ENCODE results near the gene LYRM1. TPM values are rescaled to one million over a fixed set of nuclear protein-coding genes. Genes with fewer than 3 reads are reported as not detected.

LYRM1 gene
- total RNA-seq, 2 donors from 2014 or later, result 13.1 to 16.8 TPM

- Histone ChIP-seq H3K36me3 (ENCODE audit: control insufficient read depth, insufficient read depth, low read length) (no peaks in the 10 kb centered on the region), H3K9me3 (ENCODE audit: control insufficient read depth, low read length) (no peaks in the 10 kb centered on the region), H3K9ac (ENCODE audit: extremely low read depth, low read length, poor library complexity, severe bottlenecking) (no peak overlapping the region), H3K27me3 (ENCODE audit: control insufficient read depth, insufficient read depth, low read length, poor library complexity, severe bottlenecking) (no peaks in the 10 kb centered on the region), H3K4me3 (ENCODE audit: low read length) (no peak overlapping the region), H3K27ac (ENCODE audit: low read depth, low read length) (no peak overlapping the region), H3K4me1 (ENCODE audit: control insufficient read depth, insufficient read depth, low read length) (no peaks in the 10 kb centered on the region)
- no peaks in the 10 kb centered on the region for H3K27me3 Mint-ChIP-seq (ENCODE audit: insufficient read depth)
- H3K36me3 Mint-ChIP-seq (ENCODE audit: low read depth), result no peaks in the 10 kb centered on the region
- no peak overlapping the region for H3K4me3 Mint-ChIP-seq
- no peak overlapping the region for H3K27ac Mint-ChIP-seq
- WGBS, 2 experiments (ENCODE audit: insufficient coverage in 1 of 2, insufficient read length in 1 of 2), result 94 to 100% methylated on average over 2 to 5 of the region's 5 CpGs
- DNase-seq, result no peak
- H3K4me1 Mint-ChIP-seq, result no peaks in the 10 kb centered on the region
- no peak for TF ChIP-seq CTCF (conservative IDR thresholded peaks at IDR 0.05)
- H3K9me3 Mint-ChIP-seq, result no peaks in the 10 kb centered on the region
Measured at GRCh38 chr16:20931066-20931600, 30.6 kb downstream of the LYRM1 start.

GRCh38 chr16:20933589-20933988, 33.0 kb downstream of the LYRM1 start:
- Mint-ChIP-seq H3K4me3 (no peak overlapping the region), H3K9me3 (no peaks in the 10 kb centered on the region), H3K27me3 (ENCODE audit: insufficient read depth) (no peaks in the 10 kb centered on the region), H3K27ac (no peak overlapping the region), H3K36me3 (ENCODE audit: low read depth) (no peaks in the 10 kb centered on the region), H3K4me1 (no peaks in the 10 kb centered on the region)
- Histone ChIP-seq H3K27ac (ENCODE audit: low read depth, low read length) (no peak overlapping the region), H3K27me3 (ENCODE audit: control insufficient read depth, insufficient read depth, low read length, poor library complexity, severe bottlenecking) (no peaks in the 10 kb centered on the region), H3K9me3 (ENCODE audit: control insufficient read depth, low read length) (no peaks in the 10 kb centered on the region), H3K4me3 (ENCODE audit: low read length) (no peak overlapping the region), H3K36me3 (ENCODE audit: control insufficient read depth, insufficient read depth, low read length) (no peaks in the 10 kb centered on the region), H3K9ac (ENCODE audit: extremely low read depth, low read length, poor library complexity, severe bottlenecking) (no peak overlapping the region), H3K4me1 (ENCODE audit: control insufficient read depth, insufficient read depth, low read length) (no peaks in the 10 kb centered on the region)
- no peak for TF ChIP-seq CTCF (conservative IDR thresholded peaks at IDR 0.05)
- no peak for DNase-seq

- Mint-ChIP-seq H3K27ac (no peak overlapping the region), H3K4me1 (no peaks in the 10 kb centered on the region), H3K36me3 (ENCODE audit: low read depth) (no peaks in the 10 kb centered on the region), H3K27me3 (ENCODE audit: insufficient read depth) (no peaks in the 10 kb centered on the region), H3K9me3 (no peaks in the 10 kb centered on the region), H3K4me3 (no peak overlapping the region)
- Histone ChIP-seq H3K4me1 (ENCODE audit: control insufficient read depth, insufficient read depth, low read length) (no peaks in the 10 kb centered on the region), H3K9ac (ENCODE audit: extremely low read depth, low read length, poor library complexity, severe bottlenecking) (no peak overlapping the region), H3K27me3 (ENCODE audit: control insufficient read depth, insufficient read depth, low read length, poor library complexity, severe bottlenecking) (no peaks in the 10 kb centered on the region), H3K4me3 (ENCODE audit: low read length) (no peak overlapping the region), H3K36me3 (ENCODE audit: control insufficient read depth, insufficient read depth, low read length) (no peaks in the 10 kb centered on the region), H3K9me3 (ENCODE audit: control insufficient read depth, low read length) (no peaks in the 10 kb centered on the region), H3K27ac (ENCODE audit: low read depth, low read length) (no peak overlapping the region)
- no peak for TF ChIP-seq CTCF (conservative IDR thresholded peaks at IDR 0.05)
- DNase-seq, result no peak
- WGBS, 2 experiments (ENCODE audit: insufficient coverage in 1 of 2, insufficient read length in 1 of 2), result 90 to 97% methylated on average over 6 of the region's 6 CpGs
Measured at GRCh38 chr16:20937736-20938135, 37.2 kb downstream of the LYRM1 start.

Data from endodermal cell (in vitro differentiated cells).